Left kidney (tissue), 2 donors: ENCODE measurements around the gene ARNT2. TPM values are rescaled to one million over a fixed set of nuclear protein-coding genes. Genes with fewer than 3 reads are reported as not detected.

ENCODE experiments used
- DNase-seq: peaks from one replicate; pipeline ENCODE4 v3.0.0-alpha.2; 2013
- polyA plus RNA-seq: library from polyadenylated mRNA; unstranded; fragments of 120-200 nt; gene quantifications from one replicate; pipeline ENCODE4 v1.2.1, GENCODE V29; 2013; ENCODE audit not compliant: insufficient read length

The ARNT2 gene
- polyA plus RNA-seq, 1 donor, result 60.8 TPM

- DNase-seq, result no peak
These were observed 147.2 kb downstream of the ARNT2 start for GRCh38 chr15:80551348-80551747.

DNA sequence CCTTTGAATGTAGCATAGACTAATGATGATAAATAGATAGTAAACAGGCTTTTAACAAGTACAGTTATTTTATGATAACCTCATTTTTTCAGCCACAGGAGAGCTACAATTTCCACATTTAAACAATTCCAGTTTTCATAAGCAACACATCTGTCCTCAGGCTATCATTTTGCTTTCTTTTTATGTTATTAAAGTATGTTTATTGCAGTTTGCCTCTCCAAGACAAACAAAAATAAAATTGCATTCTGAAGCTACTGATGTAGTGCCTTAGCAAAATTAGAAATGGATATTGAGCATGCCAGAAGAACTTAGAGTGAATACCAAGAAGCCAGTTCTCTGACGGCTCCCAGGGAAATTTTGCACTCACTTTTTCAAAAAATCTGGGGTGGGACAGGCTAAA lies 150.4 kb downstream of the ARNT2 start:
- no peak for DNase-seq

- no peak for DNase-seq
These were observed 152.6 kb downstream of the ARNT2 start for GRCh38 chr15:80556694-80557367.

DNA sequence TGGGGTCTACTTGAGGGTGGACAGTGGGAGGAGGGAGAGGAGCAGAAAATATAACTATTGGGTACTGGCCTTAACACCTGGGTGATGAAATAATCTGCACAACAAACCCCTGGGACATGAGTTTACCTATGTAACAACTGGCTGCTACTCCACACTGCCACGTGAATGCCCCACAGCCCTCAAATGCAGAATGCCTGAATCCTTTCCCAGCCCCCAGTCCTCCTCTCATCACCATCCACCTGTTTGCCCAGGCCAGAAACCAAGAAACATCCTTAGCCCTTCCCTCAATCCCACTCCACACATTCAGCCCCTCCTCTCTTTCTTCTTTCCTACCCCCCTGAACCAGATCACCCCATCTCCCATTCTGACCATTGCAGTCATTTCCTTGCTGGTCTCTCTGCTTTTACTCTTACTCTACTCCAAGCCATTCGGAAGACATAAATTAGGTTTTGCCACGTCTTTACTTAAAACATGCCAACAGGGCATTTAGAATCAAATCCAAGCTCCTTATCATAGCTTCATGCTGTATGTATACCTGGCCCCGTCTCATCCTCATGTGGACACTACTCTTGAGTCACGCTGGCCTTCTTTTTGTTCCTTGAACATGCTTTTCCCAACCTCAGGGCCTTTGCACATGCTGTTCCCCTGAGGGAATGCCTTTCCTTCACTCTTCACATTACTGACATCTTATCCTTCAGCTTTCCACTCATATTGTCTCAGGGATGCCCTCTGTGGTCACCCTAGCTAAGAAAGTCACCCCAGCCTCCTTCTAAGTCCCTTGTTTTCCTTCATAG lies 153.5 kb downstream of the ARNT2 start:
- DNase-seq, result no peak

DNA sequence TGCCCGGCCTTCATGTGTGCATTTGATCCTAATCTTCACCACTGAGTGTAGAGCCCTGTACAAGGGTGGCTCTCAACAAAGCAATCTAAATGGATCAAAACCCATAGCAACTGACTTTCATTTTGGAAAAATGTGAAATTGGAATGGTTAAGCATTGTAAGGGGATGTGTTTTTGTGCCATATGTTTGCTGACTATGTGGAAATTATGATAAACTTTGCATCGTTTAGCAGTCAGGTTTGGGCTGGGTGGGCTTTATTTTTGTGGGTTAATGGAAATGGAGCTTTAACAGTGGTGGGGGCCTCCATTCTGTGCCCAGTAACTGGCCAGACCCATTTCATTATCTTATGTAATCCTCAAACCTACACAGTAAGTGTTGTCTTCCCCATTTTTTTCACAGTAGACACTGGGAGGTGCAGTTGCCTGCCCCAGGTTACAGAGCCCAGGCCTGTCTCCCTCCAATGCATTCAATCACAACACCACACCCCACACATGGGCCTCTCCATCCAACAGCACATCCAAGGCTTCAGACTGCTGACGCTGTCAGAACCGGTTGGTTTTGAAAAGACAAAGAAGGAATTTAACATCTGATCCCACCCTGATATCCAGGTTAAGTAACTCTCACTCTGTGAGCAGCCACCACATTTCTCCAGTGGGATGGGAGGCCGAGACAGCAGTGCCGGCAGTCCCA lies 154.6 kb downstream of the ARNT2 start:
- no peak for DNase-seq

DNA sequence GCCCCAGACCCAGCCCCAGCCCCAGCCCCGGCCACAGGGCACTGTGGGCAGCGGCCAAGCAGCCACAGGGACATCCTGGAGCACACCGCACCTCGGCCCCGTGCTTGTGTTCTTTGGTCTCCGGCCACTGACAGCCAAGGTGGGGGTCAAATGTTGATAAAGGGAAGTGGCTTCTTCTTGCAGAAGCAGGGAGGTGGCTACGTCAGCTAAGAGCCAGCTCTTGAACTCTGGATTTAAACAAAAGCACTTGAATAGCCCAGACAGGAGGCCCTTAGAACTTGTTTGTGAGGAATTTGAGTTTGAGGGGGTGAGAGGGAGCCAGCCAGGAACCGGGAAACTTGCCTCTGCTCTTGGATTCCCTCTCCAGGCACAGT lies 155.1 kb downstream of the ARNT2 start:
- DNase-seq, result no peak

- DNase-seq, result no peak
These were observed 155.6 kb downstream of the ARNT2 start for GRCh38 chr15:80559761-80560160.

GRCh38 chr15:80560601-80561400 lies 156.6 kb downstream of the ARNT2 start:
- no peak for DNase-seq

DNA sequence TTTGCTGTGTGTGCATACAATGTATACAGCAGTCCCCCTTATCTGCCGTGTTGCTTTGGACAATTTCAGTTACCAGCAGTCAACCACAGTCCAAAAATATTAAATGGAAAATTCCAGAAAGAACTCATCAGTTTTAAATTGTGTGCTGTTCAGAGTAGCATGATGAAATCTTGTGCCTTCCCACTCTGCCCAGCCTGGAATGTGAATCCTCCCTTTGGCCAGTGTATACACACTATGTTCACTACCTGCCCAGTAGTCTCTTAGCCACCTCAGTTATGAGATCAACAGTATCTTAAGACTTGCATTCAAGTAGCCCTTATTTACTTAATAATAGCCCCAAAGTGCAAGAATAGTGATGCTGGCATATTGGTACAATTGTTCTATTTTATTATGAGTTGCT lies 157.3 kb downstream of the ARNT2 start:
- no peak for DNase-seq

GRCh38 chr15:80562033-80562432 lies 157.9 kb downstream of the ARNT2 start:
- no peak for DNase-seq

DNA sequence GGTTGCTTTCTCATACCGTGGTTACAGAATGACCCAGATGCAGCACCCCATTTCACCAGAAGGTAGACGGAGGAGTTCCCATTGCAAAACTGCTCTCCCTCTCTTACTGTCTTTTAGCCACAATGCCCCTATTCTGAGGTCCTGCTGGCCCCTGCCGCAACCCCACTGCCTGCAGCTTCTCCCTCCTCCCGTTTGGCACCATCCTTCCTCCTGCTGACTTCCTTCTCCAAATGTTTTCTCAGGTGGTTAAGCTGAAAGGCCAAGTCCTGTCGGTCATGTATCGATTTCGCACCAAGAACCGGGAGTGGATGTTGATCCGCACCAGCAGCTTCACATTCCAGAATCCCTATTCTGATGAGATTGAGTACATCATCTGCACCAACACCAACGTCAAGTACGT lies 158.7 kb downstream of the ARNT2 start:
- DNase-seq, result no peak

GRCh38 chr15:80563372-80563997 lies 159.3 kb downstream of the ARNT2 start:
- no peak for DNase-seq

- DNase-seq, result no peak
These were observed 159.9 kb downstream of the ARNT2 start for GRCh38 chr15:80564056-80564455.

- no peak for DNase-seq
These were observed 161.2 kb downstream of the ARNT2 start for GRCh38 chr15:80565398-80565797.

- no peak for DNase-seq
These were observed 161.8 kb downstream of the ARNT2 start for GRCh38 chr15:80565988-80566387.

DNA sequence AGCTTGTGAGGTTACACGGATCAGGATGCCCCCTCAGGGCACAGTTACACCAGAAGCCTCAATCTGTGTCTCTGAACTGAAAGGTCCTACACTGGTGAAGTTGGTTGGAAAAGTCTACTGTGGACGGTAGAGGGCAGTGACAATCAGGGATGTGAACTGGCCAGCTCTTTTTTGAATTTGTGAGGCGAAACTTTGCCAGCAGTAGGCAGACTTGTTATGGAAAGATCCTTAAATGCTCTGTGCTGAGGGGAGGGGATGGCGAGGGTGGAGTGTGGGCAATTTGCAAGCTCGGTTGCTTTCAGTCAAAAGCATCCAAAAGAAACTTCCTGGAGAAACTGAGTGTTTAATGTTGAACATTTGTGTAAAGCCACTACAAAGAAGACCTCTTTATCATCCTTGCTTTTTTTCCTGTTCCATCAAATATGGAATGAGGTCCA lies 163.6 kb downstream of the ARNT2 start:
- DNase-seq, result peak; percentile 79

- DNase-seq, result no peak
These were observed 164.1 kb downstream of the ARNT2 start for GRCh38 chr15:80568298-80568697.

GRCh38 chr15:80568876-80569605 lies 164.9 kb downstream of the ARNT2 start:
- no peak for DNase-seq

GRCh38 chr15:80569656-80570055 lies 165.5 kb downstream of the ARNT2 start:
- no peak for DNase-seq

GRCh38 chr15:80570553-80570952 lies 166.4 kb downstream of the ARNT2 start:
- no peak for DNase-seq

DNA sequence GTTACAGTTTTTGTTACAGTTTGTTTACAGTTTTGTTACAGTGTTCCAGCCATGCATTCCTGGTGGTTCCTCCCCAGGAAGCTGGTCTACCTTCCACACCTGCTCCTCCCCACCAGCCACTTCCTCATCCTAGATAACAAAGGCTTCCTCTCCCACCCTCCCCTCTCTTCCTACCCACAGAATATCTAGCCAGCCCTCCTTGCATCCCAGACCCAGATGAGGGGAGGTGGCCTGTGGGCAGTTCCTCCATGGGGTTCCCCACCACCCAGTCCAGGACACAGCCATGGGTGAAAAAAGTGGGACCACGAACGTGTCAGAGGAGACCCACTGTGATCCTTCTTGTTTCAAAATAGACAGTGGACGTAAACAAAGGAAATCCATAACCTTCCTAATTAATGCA lies 168.2 kb downstream of the ARNT2 start:
- DNase-seq, result no peak
